Stimulated activated naive CD8-positive, alpha-beta T cell treated with anti-CD3 and anti-CD28 coated beads, Interleukin-15, Interleukin-2, amounts not matched to agents 100 U/mL and 50 U/mL, for 24 hours (primary cell): ENCODE data around the gene EMC1.
"Not testable (repeated sequence)": the region's sequence is repeated elsewhere in the genome, so short reads cannot be mapped to it uniquely, and the experiment has no call there.

Experiments used
- ATAC-seq: fragments of 150-1000 bp; cut with Tn5 transposase; one replicate; pipeline ENCODE4 v1.10.0; 2021
- DNase-seq: peaks from one replicate; pipeline ENCODE4 v3.0.0; 2021

Gene EMC1

GRCh38 chr1:19251305-19252196 lies at the start of gene EMC1, which contains the start of gene MRTO4:
Gene EMC1 (minus strand): TSS chr1:19251524. CDS start chr1:19251509, 15 bp downstream.
Gene MRTO4 (plus strand): TSS chr1:19251805. CDS start chr1:19251836, 31 bp downstream.
- peak; percentile 96 for DNase-seq
- peak; percentile 94 for ATAC-seq

GRCh38 chr1:19300211-19300610 lies 48.9 kb upstream of the EMC1 start:
- DNase-seq, result no peak

GRCh38 chr1:19294638-19295037 lies 43.3 kb upstream of the EMC1 start:
- no peak for ATAC-seq
- no peak for DNase-seq

More at GRCh38 chr1:19300211-19300610, 48.9 kb upstream of the EMC1 start:
- no peak for ATAC-seq

- ATAC-seq, result no peak
- no peak for DNase-seq
Observed at GRCh38 chr1:19289244-19289643, 37.9 kb upstream of the EMC1 start.

- peak; percentile 85 for ATAC-seq
- peak; percentile 74 for DNase-seq
Observed at GRCh38 chr1:19288324-19289241, 37.3 kb upstream of the EMC1 start, which contains the start of gene AKR7A3. Gene AKR7A3 (minus strand): TSS chr1:19288770. CDS start chr1:19288709, 61 bp downstream.

- ATAC-seq, result no peak
- DNase-seq, result no peak
Observed at GRCh38 chr1:19287436-19288185, 36.3 kb upstream of the EMC1 start.

- not testable (repeated sequence) for ATAC-seq, DNase-seq
Observed at GRCh38 chr1:19285807-19286206, 34.5 kb upstream of the EMC1 start.

GRCh38 chr1:19285366-19285765 lies 34.0 kb upstream of the EMC1 start:
- not testable (repeated sequence) for DNase-seq, ATAC-seq

- ATAC-seq (no peak), DNase-seq (no peak)
Observed at GRCh38 chr1:19284881-19285280, 33.6 kb upstream of the EMC1 start.

- DNase-seq, result no peak
- ATAC-seq, result no peak
Observed at GRCh38 chr1:19283891-19284290, 32.6 kb upstream of the EMC1 start.

GRCh38 chr1:19274636-19275035 lies 23.3 kb upstream of the EMC1 start:
- DNase-seq (no peak), ATAC-seq (no peak)

GRCh38 chr1:19273844-19274531 lies 22.7 kb upstream of the EMC1 start:
- ATAC-seq, result peak; percentile 46
- not testable (repeated sequence) for DNase-seq

- no peak for ATAC-seq
Observed at GRCh38 chr1:19273106-19273843, 22.0 kb upstream of the EMC1 start.

GRCh38 chr1:19272064-19272463 lies 20.7 kb upstream of the EMC1 start:
- ATAC-seq, result no peak

More at GRCh38 chr1:19273106-19273843, 22.0 kb upstream of the EMC1 start:
- DNase-seq, result no peak

GRCh38 chr1:19270343-19270730 lies 19.0 kb upstream of the EMC1 start:
- not testable (repeated sequence) for ATAC-seq, DNase-seq

More at GRCh38 chr1:19272064-19272463, 20.7 kb upstream of the EMC1 start:
- DNase-seq, result no peak

- not testable (repeated sequence) for ATAC-seq, DNase-seq
Observed at GRCh38 chr1:19269427-19270342, 18.4 kb upstream of the EMC1 start.

GRCh38 chr1:19268445-19268844 lies 17.1 kb upstream of the EMC1 start:
- ATAC-seq (no peak), DNase-seq (no peak)

- DNase-seq, result no peak
- ATAC-seq, result no peak
Observed at GRCh38 chr1:19262744-19263143, 11.4 kb upstream of the EMC1 start.

GRCh38 chr1:19262047-19262446 lies 10.7 kb upstream of the EMC1 start:
- no peak for ATAC-seq
- DNase-seq, result no peak
